RCC 7860 (cell line): Measurements from ENCODE around the gene YWHAG.

ENCODE experiments used
- DNase-seq: peaks from one replicate; pipeline ENCODE4 v3.0.0-alpha.2; 2015; ENCODE audit warnings: low spot score
- FAIRE-seq: peaks from 2 replicates; lab custom pipeline; 2012; peaks lifted over from hg19 to GRCh38; lab: Jason Lieb, UNC

The YWHAG gene

GRCh38 chr7:76278540-76278939, 80.3 kb downstream of the YWHAG start:
- no peak for DNase-seq
- no peak for FAIRE-seq
